T-helper 2 cell treated with Interferon-gamma antibody and Interleukin-4, amounts not matched to agents 5 μg/mL and 100 μg/mL, for 36 hours (primary cell): ENCODE measurements around the gene GGNBP2.

Experiments used
- DNase-seq: peaks from one replicate; pipeline ENCODE4 v3.0.0; 2021; ENCODE audit warnings: low spot score
- H3K27ac Mint-ChIP-seq: one replicate; pipeline ENCODE4 v1.8.0; 2021; ENCODE audit warnings: mild to moderate bottlenecking, mixed read lengths
- H3K27me3 Mint-ChIP-seq: one replicate; pipeline ENCODE4 v1.8.0; 2021; ENCODE audit warnings: low read depth, mixed read lengths
- H3K36me3 Mint-ChIP-seq: one replicate; pipeline ENCODE4 v1.8.0; 2021; ENCODE audit warnings: low read depth, mixed read lengths
- H3K4me1 Mint-ChIP-seq: one replicate; pipeline ENCODE4 v1.8.0; 2021; ENCODE audit warnings: low read depth, mixed read lengths
- H3K4me3 Mint-ChIP-seq: one replicate; pipeline ENCODE4 v1.8.0; 2022; ENCODE audit warnings: mild to moderate bottlenecking, moderate library complexity, mixed read lengths
- H3K9me3 Mint-ChIP-seq: one replicate; pipeline ENCODE4 v1.8.0; 2021; ENCODE audit warnings: mixed read lengths

The GGNBP2 gene

GRCh38 chr17:36532435-36532975, 12.2 kb upstream of the GGNBP2 start:
- Mint-ChIP-seq H3K9me3 (no peaks in the 10 kb centered on the region), H3K27ac (no peak overlapping the region), H3K4me1 (peaks cover 23% of the 10 kb centered on the region), H3K27me3 (no peaks in the 10 kb centered on the region), H3K4me3 (peak overlapping the region; percentile 44), H3K36me3 (peaks cover 46% of the 10 kb centered on the region)
- no peak for DNase-seq

GRCh38 chr17:36533935-36534839, 10.5 kb upstream of the GGNBP2 start:
- H3K27me3 Mint-ChIP-seq, result no peaks in the 10 kb centered on the region
- peaks cover 46% of the 10 kb centered on the region for H3K36me3 Mint-ChIP-seq
- peak overlapping the region; percentile 99 for H3K27ac Mint-ChIP-seq
- H3K4me1 Mint-ChIP-seq, result peaks cover 26% of the 10 kb centered on the region
- H3K4me3 Mint-ChIP-seq, result peak overlapping the region; percentile 94
- DNase-seq, result no peak
- H3K9me3 Mint-ChIP-seq, result no peaks in the 10 kb centered on the region

GRCh38 chr17:36534840-36535668, 9.7 kb upstream of the GGNBP2 start, which contains the start of the genes MYO19 and PIGW:
MYO19 (minus strand) TSS chr17:36534868; CDS start chr17:36532538, 2,330 bp downstream.
PIGW (plus strand) TSS chr17:36534987; CDS start chr17:36537102, 2,115 bp downstream.
- DNase-seq, result peak; percentile 89
- Mint-ChIP-seq H3K36me3 (peaks cover 46% of the 10 kb centered on the region), H3K27ac (peak within 1 kb of the TSS; percentile 99), H3K27me3 (no peaks in the 10 kb centered on the region), H3K9me3 (no peaks in the 10 kb centered on the region), H3K4me3 (peak within 1 kb of the TSS; percentile 94), H3K4me1 (peaks cover 26% of the 10 kb centered on the region)

- no peaks in the 10 kb centered on the region for H3K27me3 Mint-ChIP-seq
- H3K27ac Mint-ChIP-seq, result peak overlapping the region; percentile 99
- no peaks in the 10 kb centered on the region for H3K9me3 Mint-ChIP-seq
- no peak for DNase-seq
- H3K36me3 Mint-ChIP-seq, result peaks cover 47% of the 10 kb centered on the region
- H3K4me1 Mint-ChIP-seq, result peaks cover 26% of the 10 kb centered on the region
- H3K4me3 Mint-ChIP-seq, result peak overlapping the region; percentile 94
Measured at GRCh38 chr17:36535669-36536081, 9.0 kb upstream of the GGNBP2 start.

- peaks cover 17% of the 10 kb centered on the region for H3K4me1 Mint-ChIP-seq
- no peaks in the 10 kb centered on the region for H3K9me3 Mint-ChIP-seq
- no peak for DNase-seq
- no peaks in the 10 kb centered on the region for H3K27me3 Mint-ChIP-seq
- H3K36me3 Mint-ChIP-seq, result peaks cover 29% of the 10 kb centered on the region
- no peak overlapping the region for H3K4me3 Mint-ChIP-seq
- peak overlapping the region; percentile 12 for H3K27ac Mint-ChIP-seq
Measured at GRCh38 chr17:36540696-36541095, 4.0 kb upstream of the GGNBP2 start.

- Mint-ChIP-seq H3K4me3 (no peak overlapping the region), H3K27me3 (no peaks in the 10 kb centered on the region)
Measured at GRCh38 chr17:36542755-36543154, 2.0 kb upstream of the GGNBP2 start.

GRCh38 chr17:36544044-36544306, 744 bp upstream of the GGNBP2 start:
- peaks cover 37% of the 10 kb centered on the region for H3K36me3 Mint-ChIP-seq

More at GRCh38 chr17:36542755-36543154, 2.0 kb upstream of the GGNBP2 start:
- DNase-seq, result no peak
- Mint-ChIP-seq H3K36me3 (peaks cover 34% of the 10 kb centered on the region), H3K4me1 (peaks cover 21% of the 10 kb centered on the region), H3K27ac (peak overlapping the region; percentile 7), H3K9me3 (no peaks in the 10 kb centered on the region)

GRCh38 chr17:36545077-36545464, 352 bp downstream of the GGNBP2 start:
- H3K36me3 Mint-ChIP-seq, result peaks cover 39% of the 10 kb centered on the region
- no peaks in the 10 kb centered on the region for H3K27me3 Mint-ChIP-seq
- H3K27ac Mint-ChIP-seq, result peak overlapping the region; percentile 98
- H3K4me3 Mint-ChIP-seq, result peak overlapping the region; percentile 97
- no peaks in the 10 kb centered on the region for H3K9me3 Mint-ChIP-seq
- DNase-seq, result no peak
- peaks cover 33% of the 10 kb centered on the region for H3K4me1 Mint-ChIP-seq

More at GRCh38 chr17:36544044-36544306, 744 bp upstream of the GGNBP2 start:
- no peaks in the 10 kb centered on the region for H3K27me3 Mint-ChIP-seq
- peaks cover 26% of the 10 kb centered on the region for H3K4me1 Mint-ChIP-seq
- peak overlapping the region; percentile 98 for H3K27ac Mint-ChIP-seq
- H3K4me3 Mint-ChIP-seq, result peak overlapping the region; percentile 96
- no peaks in the 10 kb centered on the region for H3K9me3 Mint-ChIP-seq
- DNase-seq, result peak; percentile 17

GRCh38 chr17:36545465-36546417, 1.0 kb downstream of the GGNBP2 start:
- Mint-ChIP-seq H3K27ac (peak overlapping the region; percentile 92), H3K27me3 (no peaks in the 10 kb centered on the region), H3K4me1 (peaks cover 40% of the 10 kb centered on the region), H3K36me3 (peaks cover 44% of the 10 kb centered on the region), H3K9me3 (no peaks in the 10 kb centered on the region), H3K4me3 (peak overlapping the region; percentile 97)
- peak; percentile 97 for DNase-seq

- Mint-ChIP-seq H3K4me1 (peaks cover 40% of the 10 kb centered on the region), H3K4me3 (peak overlapping the region; percentile 97), H3K36me3 (peaks cover 46% of the 10 kb centered on the region), H3K27me3 (no peaks in the 10 kb centered on the region), H3K9me3 (no peaks in the 10 kb centered on the region), H3K27ac (peak overlapping the region; percentile 92)
- DNase-seq, result no peak
Measured at GRCh38 chr17:36546418-36547093, 1.8 kb downstream of the GGNBP2 start.

GRCh38 chr17:36547776-36548175, 3.1 kb downstream of the GGNBP2 start:
- Mint-ChIP-seq H3K36me3 (peaks cover 51% of the 10 kb centered on the region), H3K4me1 (peaks cover 40% of the 10 kb centered on the region), H3K4me3 (peak overlapping the region; percentile 97), H3K9me3 (no peaks in the 10 kb centered on the region), H3K27ac (peak overlapping the region; percentile 67), H3K27me3 (no peaks in the 10 kb centered on the region)
- DNase-seq, result no peak

- no peaks in the 10 kb centered on the region for H3K27me3 Mint-ChIP-seq
- no peaks in the 10 kb centered on the region for H3K9me3 Mint-ChIP-seq
- peak overlapping the region; percentile 83 for H3K27ac Mint-ChIP-seq
- peaks cover 54% of the 10 kb centered on the region for H3K36me3 Mint-ChIP-seq
- DNase-seq, result no peak
- H3K4me1 Mint-ChIP-seq, result peaks cover 49% of the 10 kb centered on the region
- peak overlapping the region; percentile 75 for H3K4me3 Mint-ChIP-seq
Measured at GRCh38 chr17:36550491-36551417, 6.0 kb downstream of the GGNBP2 start.
